Measurements from ENCODE around the gene WRNIP1. TPM values are rescaled to one million over a fixed set of nuclear protein-coding genes. Genes with fewer than 3 reads are reported as not detected.
A peak's percentile ranks its signal among the peaks of the same experiment; 100 is the strongest.
"Not testable (repeated sequence)": the region's sequence is repeated elsewhere in the genome, so short reads cannot be mapped to it uniquely, and the experiment has no call there.

WRNIP1 gene
- total RNA-seq, 1 experiment from 2014 or later: 66.4 TPM

DNA sequence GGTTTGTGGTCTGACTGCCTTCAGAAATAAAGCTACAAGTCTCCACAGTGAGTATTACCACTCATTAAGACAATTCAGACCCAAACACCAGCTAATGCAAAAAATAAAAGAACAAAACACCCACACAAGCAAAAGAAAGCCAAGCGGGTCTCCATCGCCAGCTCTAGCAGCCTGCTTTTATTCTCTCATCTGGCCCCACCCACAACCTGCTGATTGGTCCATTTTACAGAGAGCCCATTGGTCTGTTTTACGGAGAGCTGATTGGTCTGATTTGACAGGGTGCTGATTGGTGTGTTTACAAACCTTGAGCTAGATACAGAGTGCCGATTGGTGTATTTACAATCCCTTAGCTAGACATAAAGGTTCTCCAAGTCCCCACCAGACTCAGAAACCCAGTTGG lies 2.3 kb upstream of the WRNIP1 start:
- DNase-seq (ENCODE audit: low read depth): not testable (repeated sequence)

- DNase-seq (ENCODE audit: low read depth): no peak
These were observed 1.8 kb upstream of the WRNIP1 start for GRCh38 chr6:2763345-2763841.

DNA sequence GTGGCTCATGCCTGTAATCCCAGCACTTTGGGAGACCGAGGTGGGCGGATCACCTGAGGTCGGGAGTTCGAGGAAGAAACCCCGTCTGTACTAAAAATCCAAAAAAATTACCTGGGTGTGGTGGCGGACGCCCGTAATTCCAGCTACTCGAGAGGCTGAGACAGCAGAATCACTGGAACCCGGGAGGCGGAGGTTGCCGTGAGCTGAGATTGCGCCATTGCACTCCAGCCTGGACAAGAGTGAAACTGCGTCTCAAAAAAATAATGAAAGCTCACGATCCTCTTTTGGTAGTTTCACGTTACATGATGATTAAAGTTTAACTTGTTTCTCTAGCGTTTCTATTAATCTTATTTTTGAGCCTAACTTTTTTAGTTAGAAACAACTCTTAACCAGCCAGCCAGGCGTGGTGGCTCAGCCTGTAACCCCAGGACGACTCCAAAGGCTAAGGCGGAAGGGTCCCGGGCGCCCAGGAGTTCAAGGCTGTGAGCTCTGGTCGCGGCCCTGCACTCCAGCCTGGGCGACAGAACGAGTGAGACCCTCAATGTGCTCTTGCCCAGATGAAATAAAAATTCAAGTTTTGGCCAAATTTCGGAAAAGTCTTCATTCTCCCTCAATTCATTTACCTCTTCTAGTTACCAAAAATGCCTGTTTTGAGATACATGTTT lies 1.2 kb upstream of the WRNIP1 start:
- DNase-seq (ENCODE audit: low read depth): no peak

DNA sequence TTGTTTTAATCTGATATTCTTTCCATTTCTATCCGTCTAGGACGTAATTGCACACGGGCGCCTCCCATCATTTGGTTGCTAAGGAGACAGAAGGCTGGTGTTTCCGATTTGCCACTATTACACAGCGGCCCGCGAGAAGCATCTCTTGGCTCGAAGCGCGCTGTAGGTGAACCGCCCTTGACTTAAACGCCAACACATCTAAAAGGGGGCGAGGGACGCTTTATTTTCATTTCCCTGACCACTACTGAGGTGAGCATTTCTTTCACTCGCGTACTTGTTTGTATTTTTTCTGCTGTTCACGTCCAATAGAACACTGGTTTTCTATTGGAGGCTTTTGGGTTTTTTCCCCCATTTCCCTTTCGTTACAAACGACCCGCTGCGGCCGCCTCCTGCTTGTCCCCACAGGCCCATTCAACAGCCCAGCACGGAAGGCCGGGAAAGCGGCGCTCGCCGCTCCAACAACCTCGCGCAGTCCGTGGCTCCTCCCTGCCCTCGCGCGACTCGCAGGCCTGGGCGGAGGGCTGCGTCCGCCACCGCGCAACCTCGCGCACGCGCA lies 505 bp upstream of the WRNIP1 start:
- peak; percentile 69 for DNase-seq (ENCODE audit: low read depth)

DNA sequence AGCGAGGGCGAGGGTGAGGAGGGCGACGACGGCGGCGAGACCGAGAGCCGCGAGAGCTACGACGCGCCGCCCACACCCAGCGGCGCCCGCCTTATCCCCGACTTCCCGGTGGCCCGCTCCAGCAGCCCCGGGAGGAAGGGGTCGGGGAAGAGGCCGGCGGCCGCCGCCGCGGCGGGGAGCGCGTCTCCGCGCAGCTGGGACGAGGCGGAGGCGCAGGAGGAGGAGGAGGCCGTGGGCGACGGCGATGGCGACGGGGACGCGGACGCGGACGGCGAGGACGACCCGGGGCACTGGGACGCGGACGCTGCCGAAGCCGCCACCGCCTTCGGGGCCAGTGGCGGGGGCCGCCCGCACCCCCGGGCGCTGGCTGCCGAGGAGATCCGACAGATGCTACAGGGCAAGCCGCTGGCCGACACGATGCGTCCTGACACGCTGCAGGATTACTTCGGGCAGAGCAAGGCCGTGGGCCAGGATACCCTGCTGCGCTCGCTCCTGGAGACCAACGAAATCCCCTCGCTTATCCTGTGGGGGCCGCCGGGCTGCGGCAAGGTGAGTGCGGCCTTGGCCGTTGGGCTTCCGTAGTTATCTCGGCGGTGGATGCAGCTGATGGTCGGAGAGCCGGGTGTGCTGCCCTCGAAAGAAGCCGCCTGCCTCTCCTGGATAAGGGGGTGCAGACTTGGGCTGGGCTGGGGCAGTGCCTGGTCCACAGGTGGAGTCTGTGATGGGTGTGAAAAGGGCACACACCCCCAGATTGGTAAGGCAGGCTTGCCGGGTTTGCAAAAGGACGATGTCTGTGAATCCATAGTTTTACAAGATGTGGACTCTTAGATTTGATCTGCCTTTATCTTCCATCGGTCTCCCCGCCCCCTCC lies 938 bp downstream of the WRNIP1 start:
- DNase-seq (ENCODE audit: low read depth): peak; percentile 37

GRCh38 chr6:2766767-2767656 lies 1.8 kb downstream of the WRNIP1 start:
- peak; percentile 41 for DNase-seq (ENCODE audit: low read depth)

DNA sequence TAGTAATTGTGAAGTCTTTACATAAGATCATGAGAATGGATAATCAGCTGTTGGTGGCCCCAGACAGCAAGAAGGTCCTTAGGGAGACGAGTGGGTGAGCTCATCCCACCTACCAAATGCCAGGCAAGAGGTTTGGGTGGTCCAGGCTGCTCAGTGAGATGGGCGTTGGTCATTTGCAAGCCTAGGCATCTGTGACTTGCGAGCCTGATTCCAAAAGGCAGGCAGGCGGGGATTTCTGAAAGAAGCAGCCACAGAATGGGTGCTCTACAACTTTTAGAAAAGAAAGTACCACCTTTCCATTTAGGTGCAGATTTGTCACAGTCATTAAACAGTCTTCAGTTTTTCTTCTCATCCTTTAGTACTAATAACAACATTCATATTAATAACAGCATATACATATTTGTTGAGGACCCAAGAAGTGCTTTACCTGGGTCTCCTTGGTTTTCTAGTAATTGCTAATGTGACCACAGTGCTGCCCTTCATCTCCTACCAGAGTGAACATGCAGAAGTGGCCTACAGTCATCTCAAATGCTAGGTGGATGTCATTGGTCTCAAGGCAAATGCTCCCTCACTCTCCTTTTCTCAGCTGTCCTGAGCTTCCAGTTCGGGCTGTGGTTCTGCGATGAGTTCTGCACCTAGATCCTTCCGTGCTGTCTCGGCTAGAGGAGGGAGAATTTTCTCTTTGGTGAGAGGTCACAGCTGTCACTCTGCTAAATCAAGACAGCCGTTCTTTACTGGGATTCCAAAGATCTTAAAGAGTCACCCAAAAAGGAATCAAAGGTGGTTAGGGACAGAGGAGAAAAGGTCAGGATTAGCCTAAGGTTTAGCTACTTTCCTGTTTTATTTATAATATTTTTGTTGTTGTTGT lies 2.7 kb downstream of the WRNIP1 start:
- DNase-seq (ENCODE audit: low read depth): no peak

DNA sequence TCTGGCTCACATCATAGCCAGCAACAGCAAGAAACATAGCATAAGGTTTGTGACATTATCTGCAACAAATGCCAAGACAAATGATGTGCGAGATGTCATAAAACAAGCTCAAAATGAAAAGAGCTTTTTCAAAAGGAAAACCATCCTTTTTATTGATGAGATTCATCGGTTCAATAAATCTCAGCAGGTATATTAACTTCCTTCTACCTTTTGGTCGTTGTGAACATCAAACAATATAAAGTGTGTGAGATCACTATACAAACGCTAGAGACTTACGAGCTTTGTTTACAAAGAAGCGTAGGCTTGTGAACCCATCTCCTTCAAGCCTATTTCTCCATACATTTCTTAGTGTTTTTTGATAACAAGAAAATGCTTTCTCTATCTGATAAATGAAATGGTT lies 3.5 kb downstream of the WRNIP1 start:
- DNase-seq (ENCODE audit: low read depth): no peak

DNA sequence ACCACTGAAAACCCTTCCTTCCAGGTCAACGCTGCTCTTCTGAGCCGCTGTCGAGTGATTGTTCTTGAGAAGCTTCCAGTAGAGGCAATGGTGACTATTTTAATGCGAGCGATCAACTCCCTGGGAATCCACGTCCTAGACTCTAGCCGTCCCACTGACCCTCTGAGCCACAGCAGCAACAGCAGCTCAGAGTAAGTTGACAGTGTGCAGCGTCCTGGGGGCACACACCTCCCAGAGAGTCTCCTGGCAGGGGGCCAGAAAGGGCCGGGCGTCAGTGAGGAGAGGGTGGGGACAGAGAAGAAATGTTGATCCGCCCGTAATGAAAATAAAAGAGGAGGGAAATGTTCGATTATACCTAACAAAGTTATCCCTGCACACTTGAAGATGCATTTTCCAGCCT lies 5.0 kb downstream of the WRNIP1 start:
- no peak for DNase-seq (ENCODE audit: low read depth)

- DNase-seq (ENCODE audit: low read depth): no peak
These were observed 5.9 kb downstream of the WRNIP1 start for GRCh38 chr6:2771079-2771478.

- DNase-seq (ENCODE audit: low read depth): no peak
These were observed 7.6 kb downstream of the WRNIP1 start for GRCh38 chr6:2772840-2773239.

GRCh38 chr6:2773449-2773848 lies 8.3 kb downstream of the WRNIP1 start:
- DNase-seq (ENCODE audit: low read depth): no peak

DNA sequence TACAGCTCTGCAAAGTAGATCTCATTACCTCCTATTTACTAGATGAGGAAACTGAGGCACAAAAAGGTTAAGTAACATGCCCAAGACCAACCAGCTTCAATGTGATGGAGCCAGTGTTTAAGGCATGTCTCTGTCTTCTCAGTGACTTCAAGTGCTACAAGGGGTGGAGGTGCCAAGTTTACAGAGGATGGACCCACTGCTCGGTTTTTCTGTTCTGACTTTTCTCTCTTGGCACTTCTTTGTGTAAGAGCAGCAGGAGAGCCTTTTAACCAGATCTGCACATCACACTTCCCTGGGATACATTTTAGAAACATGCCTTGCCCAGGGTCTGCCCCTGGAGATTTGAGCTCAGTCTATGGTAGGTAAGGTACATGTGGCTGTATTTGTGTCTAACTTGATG lies 9.8 kb downstream of the WRNIP1 start:
- DNase-seq (ENCODE audit: low read depth): no peak

GRCh38 chr6:2777249-2777648 lies 12.1 kb downstream of the WRNIP1 start:
- DNase-seq (ENCODE audit: low read depth): no peak

DNA sequence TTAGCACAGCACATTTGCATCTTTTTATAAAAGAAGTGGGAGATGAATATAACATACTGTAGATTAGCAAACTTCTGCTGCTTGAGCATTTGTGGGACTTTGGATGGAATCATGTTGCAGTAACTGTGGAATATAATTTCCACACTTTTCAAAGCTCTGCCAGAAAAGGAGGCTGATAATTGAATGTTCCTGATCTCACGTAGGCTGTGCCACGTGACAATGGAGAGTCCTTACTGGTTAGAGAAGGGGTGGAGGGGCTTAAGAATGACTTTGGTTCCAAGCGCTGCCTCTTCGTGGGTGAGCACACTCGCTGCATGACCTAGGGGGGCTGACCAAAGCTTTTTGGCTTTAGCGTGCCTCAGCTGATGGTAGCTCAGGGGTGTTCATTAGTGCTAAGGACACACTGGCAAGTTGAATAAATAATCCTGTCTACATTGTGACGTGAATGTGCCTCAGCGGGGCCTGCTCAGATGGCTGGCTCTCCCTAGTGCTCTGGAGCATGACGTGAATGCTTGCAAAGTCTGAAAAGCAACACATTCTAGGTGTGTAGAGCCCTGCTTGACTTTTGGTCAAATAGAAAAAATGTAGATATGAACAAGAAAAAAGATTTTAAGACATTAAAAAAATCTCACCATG lies 15.0 kb downstream of the WRNIP1 start:
- DNase-seq (ENCODE audit: low read depth): no peak

DNA sequence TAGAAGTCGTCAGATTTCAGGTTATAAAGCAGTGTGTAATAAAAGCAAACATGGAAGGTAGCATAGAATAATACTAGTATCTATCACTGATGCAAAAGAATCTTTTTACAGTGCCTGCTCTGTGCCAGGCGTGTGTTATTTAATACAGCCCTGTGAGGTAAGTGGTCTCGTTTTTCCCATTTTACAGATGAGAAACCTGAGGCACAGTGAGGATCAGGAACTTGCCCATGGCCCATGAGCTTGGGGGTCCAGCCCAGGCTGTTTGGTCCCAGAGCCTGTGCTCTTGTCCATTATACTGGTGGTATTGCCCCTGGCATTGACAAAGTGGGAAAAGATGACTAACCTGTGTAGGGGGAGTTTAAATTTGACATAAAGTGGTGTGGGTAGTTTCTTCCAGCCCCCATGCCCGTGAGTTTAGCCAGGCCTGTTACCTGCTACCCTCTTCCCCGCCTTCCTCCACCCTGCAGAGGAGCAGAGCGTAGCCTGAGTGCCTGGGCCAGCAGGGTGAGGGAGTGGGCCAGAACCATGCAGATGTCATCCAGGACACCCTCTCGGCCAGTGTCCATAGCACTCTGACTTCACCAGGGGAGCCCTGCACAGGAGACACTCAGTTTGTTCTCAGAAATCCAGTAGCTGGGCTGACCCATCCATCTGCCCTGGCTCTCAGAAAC lies 16.6 kb downstream of the WRNIP1 start:
- no peak for DNase-seq (ENCODE audit: low read depth)

GRCh38 chr6:2782356-2782708 lies 17.1 kb downstream of the WRNIP1 start:
- no peak for DNase-seq (ENCODE audit: low read depth)

DNA sequence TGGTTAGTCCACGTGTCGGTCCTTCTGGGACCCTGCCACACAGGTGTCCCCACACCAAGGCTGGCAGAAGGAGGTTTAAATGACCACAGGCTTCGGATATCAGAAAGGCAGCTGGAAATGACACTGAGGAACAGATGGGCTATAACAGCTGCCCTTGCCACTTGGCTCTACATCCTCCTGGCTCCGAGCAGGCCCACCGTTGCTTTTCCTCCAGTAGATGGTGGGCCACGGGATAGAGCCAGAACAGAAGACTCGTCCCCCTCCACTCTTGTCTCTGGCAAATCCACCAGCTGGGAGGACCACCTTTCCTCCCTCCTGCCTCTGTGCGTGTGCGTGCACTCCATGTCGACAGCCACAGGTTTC lies 17.6 kb downstream of the WRNIP1 start:
- peak; percentile 65 for DNase-seq (ENCODE audit: low read depth)

DNA sequence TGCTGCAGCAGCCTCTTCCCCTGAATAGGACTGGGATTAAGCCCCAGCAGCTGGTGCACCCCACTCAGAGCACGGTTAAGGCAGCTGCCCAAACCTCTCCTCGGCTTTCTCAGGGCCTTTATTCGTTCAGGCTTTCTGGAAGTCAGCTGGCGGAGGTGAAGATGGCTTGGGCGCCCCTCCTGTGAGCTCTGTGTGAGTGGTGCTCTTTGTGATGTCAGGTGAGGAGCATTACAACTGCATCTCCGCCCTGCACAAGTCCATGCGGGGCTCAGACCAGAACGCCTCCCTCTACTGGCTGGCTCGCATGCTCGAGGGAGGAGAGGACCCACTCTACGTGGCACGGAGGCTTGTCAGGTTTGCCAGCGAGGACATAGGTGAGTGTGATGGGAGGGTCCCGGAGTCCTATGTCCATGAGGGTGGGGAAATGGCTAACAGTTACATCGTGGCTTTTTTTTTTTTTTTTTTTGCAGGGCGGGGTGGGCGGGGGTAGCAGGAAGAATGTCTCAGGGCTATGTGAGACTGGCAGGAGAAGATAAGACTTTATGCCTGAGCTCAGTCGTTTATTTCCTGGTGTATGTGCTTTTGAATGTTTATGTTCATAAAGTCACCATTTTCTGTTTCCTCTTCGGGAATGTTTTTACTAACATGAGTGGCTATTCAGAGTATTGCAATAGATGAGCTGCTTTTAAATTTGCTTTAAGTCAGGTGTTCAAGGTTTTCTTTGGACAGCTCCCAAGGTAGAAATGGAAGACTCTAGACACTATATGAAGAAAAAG lies 18.2 kb downstream of the WRNIP1 start:
- peak; percentile 65 for DNase-seq (ENCODE audit: low read depth)
